ENCODE measurements around the gene CTSW.

Gene CTSW

GRCh38 chr11:65895482-65895981 is 15.9 kb downstream of the CTSW start:
- Histone ChIP-seq H3K4me3 (ENCODE audit: low read depth in 1 of 2, low read length in 1 of 2) (no peak overlapping the region), H3K36me3 (no peaks in the 10 kb centered on the region), H3K27me3 (peaks cover 21% of the 10 kb centered on the region), H3K4me1 (ENCODE audit: control insufficient read depth in 1 of 2, insufficient read depth in 1 of 2, low read depth in 1 of 2, low read length in 1 of 2) (peaks cover 61 to 62% of the 10 kb centered on the region in 2 experiments), H3K27ac (no peak overlapping the region), H3K9me3 (no peaks in the 10 kb centered on the region)
- no peak for TF ChIP-seq CTCF (IDR thresholded peaks at IDR 0.05)

GRCh38 chr11:65896034-65896999 is 16.7 kb downstream of the CTSW start:
- no peaks in the 10 kb centered on the region for H3K9me3 ChIP-seq
- H3K27me3 ChIP-seq = peaks cover 21% of the 10 kb centered on the region
- H3K4me1 ChIP-seq (ENCODE audit: control insufficient read depth in 1 of 2, insufficient read depth in 1 of 2, low read depth in 1 of 2, low read length in 1 of 2) = peaks cover 56 to 59% of the 10 kb centered on the region in 2 experiments
- TF ChIP-seq CTCF (IDR thresholded peaks at IDR 0.05) = no peak
- H3K36me3 ChIP-seq = no peaks in the 10 kb centered on the region
- H3K4me3 ChIP-seq (ENCODE audit: low read depth in 1 of 2, low read length in 1 of 2) = no peak overlapping the region
- no peak overlapping the region for H3K27ac ChIP-seq

GRCh38 chr11:65897020-65897471 is 17.4 kb downstream of the CTSW start:
- H3K36me3 ChIP-seq = no peaks in the 10 kb centered on the region
- no peak overlapping the region for H3K4me3 ChIP-seq (ENCODE audit: low read depth in 1 of 2, low read length in 1 of 2)
- no peak overlapping the region for H3K27ac ChIP-seq
- H3K27me3 ChIP-seq = peaks cover 21% of the 10 kb centered on the region
- no peak for TF ChIP-seq CTCF (IDR thresholded peaks at IDR 0.05)
- peaks cover 49 to 52% of the 10 kb centered on the region in 2 experiments for H3K4me1 ChIP-seq (ENCODE audit: control insufficient read depth in 1 of 2, insufficient read depth in 1 of 2, low read depth in 1 of 2, low read length in 1 of 2)
- no peaks in the 10 kb centered on the region for H3K9me3 ChIP-seq

- Histone ChIP-seq H3K4me1 (ENCODE audit: control insufficient read depth in 1 of 2, insufficient read depth in 1 of 2, low read depth in 1 of 2, low read length in 1 of 2) (peaks cover 31 to 34% of the 10 kb centered on the region in 2 experiments), H3K27ac (peak overlapping the region; percentile 72), H3K4me3 (ENCODE audit: low read depth in 1 of 2, low read length in 1 of 2) (peak overlapping the region; percentile 65 to 75), H3K36me3 (no peaks in the 10 kb centered on the region), H3K9me3 (no peaks in the 10 kb centered on the region), H3K27me3 (peaks cover 21% of the 10 kb centered on the region)
- TF ChIP-seq CTCF (IDR thresholded peaks at IDR 0.05) = no peak
These were observed 19.2 kb downstream of the CTSW start for GRCh38 chr11:65898656-65899355.

GRCh38 chr11:65899356-65900124 is 19.9 kb downstream of the CTSW start:
- no peaks in the 10 kb centered on the region for H3K36me3 ChIP-seq
- H3K27me3 ChIP-seq = peaks cover 21% of the 10 kb centered on the region
- peak overlapping the region; percentile 72 for H3K27ac ChIP-seq
- peak overlapping the region; percentile 65 to 75 for H3K4me3 ChIP-seq (ENCODE audit: low read depth in 1 of 2, low read length in 1 of 2)
- H3K4me1 ChIP-seq (ENCODE audit: control insufficient read depth in 1 of 2, insufficient read depth in 1 of 2, low read depth in 1 of 2, low read length in 1 of 2) = peaks cover 24 to 27% of the 10 kb centered on the region in 2 experiments
- no peaks in the 10 kb centered on the region for H3K9me3 ChIP-seq
- no peak for TF ChIP-seq CTCF (IDR thresholded peaks at IDR 0.05)
